Retinal pigment epithelial cell (primary cell): ENCODE results near the gene CAVIN1.
"Not testable (repeated sequence)": the region's sequence is repeated elsewhere in the genome, so short reads cannot be mapped to it uniquely, and the experiment has no call there.

Experiments
- DNase-seq: peaks from one replicate; pipeline ENCODE4 v3.0.0-alpha.2; 2010; ENCODE audit warnings: low read depth
- H3K4me3 ChIP-seq: 2 replicates; pipeline ENCODE4 v1.5.1; 2011; ENCODE audit warnings: mild to moderate bottlenecking, low read length, control low read depth, moderate library complexity
- CTCF ChIP-seq: conservative IDR thresholded peaks from 2 replicates; pipeline ENCODE4 v1.5.1; 2011; ENCODE audit warnings: low read depth, low read length, control low read depth, inconsistent platforms

CAVIN1 gene

GRCh38 chr17:42407289-42407836, 15.7 kb downstream of the CAVIN1 start:
- DNase-seq, result peak; percentile 67
- no peak for TF ChIP-seq CTCF
- no peak overlapping the region for H3K4me3 ChIP-seq

- no peak overlapping the region for H3K4me3 ChIP-seq
- no peak for DNase-seq
- TF ChIP-seq CTCF, result no peak
Measured at GRCh38 chr17:42406615-42407288, 16.3 kb downstream of the CAVIN1 start.

GRCh38 chr17:42405963-42406495, 17.0 kb downstream of the CAVIN1 start:
- DNase-seq, result peak; percentile 15
- H3K4me3 ChIP-seq, result no peak overlapping the region
- peak; percentile 88 for TF ChIP-seq CTCF

GRCh38 chr17:42405076-42405475, 18.0 kb downstream of the CAVIN1 start:
- no peak for TF ChIP-seq CTCF
- DNase-seq, result no peak

GRCh38 chr17:42404326-42405055, 18.6 kb downstream of the CAVIN1 start:
- no peak for TF ChIP-seq CTCF
- DNase-seq, result no peak
- no peak overlapping the region for H3K4me3 ChIP-seq

More at GRCh38 chr17:42405076-42405475, 18.0 kb downstream of the CAVIN1 start:
- H3K4me3 ChIP-seq, result no peak overlapping the region

- no peak overlapping the region for H3K4me3 ChIP-seq
- DNase-seq, result no peak
- peak; percentile 18 for TF ChIP-seq CTCF
Measured at GRCh38 chr17:42403150-42403549, 19.9 kb downstream of the CAVIN1 start.

GRCh38 chr17:42402117-42402516, 20.9 kb downstream of the CAVIN1 start:
- no peak for DNase-seq
- H3K4me3 ChIP-seq, result no peak overlapping the region
- no peak for TF ChIP-seq CTCF

GRCh38 chr17:42400844-42401375, 22.1 kb downstream of the CAVIN1 start:
- H3K4me3 ChIP-seq, DNase-seq: not testable (repeated sequence)
